Mesendoderm (in vitro differentiated cells): ENCODE results near the gene GALNT16.

Experiments
- DNase-seq: peaks from one replicate; pipeline ENCODE4 v3.0.0; 2013
- H2AK5ac ChIP-seq: 2 replicates; pipeline ENCODE4 v1.6.1; 2013; ENCODE audit warnings: low read length, inconsistent platforms
- H2BK120ac ChIP-seq: 2 replicates; pipeline ENCODE4 v1.6.1; 2013; ENCODE audit warnings: low read depth, mild to moderate bottlenecking, low read length, moderate library complexity, mixed read lengths
- H2BK15ac ChIP-seq: replicated peaks from 2 replicates; pipeline ENCODE4 v1.6.1; 2013; ENCODE audit warnings: low read depth, mild to moderate bottlenecking, moderate library complexity
- H2BK5ac ChIP-seq: 2 replicates; pipeline ENCODE4 v1.6.1; 2013; ENCODE audit warnings: low read length, inconsistent platforms
- H3K18ac ChIP-seq: 2 replicates; pipeline ENCODE4 v1.6.1; 2013; ENCODE audit warnings: mild to moderate bottlenecking, low read length, mixed read lengths
- H3K23ac ChIP-seq: one replicate; pipeline ENCODE4 v1.6.1; 2013; ENCODE audit warnings: low read length
- H3K27ac ChIP-seq: 2 replicates; pipeline ENCODE4 v1.5.1; 2013; ENCODE audit warnings: low read depth, mild to moderate bottlenecking, inconsistent platforms, low read length, moderate library complexity
- H3K27me3 ChIP-seq: 2 replicates; pipeline ENCODE4 v1.6.1; 2013; ENCODE audit warnings: low read length, control low read depth, mild to moderate bottlenecking, inconsistent platforms; ENCODE audit not compliant: insufficient read depth, poor library complexity
- H3K36me3 ChIP-seq: 2 replicates; pipeline ENCODE4 v1.6.1; 2013; ENCODE audit warnings: low read length, inconsistent platforms; ENCODE audit not compliant: control insufficient read depth, insufficient read depth
- H3K4ac ChIP-seq: one replicate; pipeline ENCODE4 v1.6.1; 2013; ENCODE audit warnings: low read depth, mild to moderate bottlenecking, low read length, moderate library complexity
- H3K4me1 ChIP-seq: 2 replicates; pipeline ENCODE4 v1.6.1; 2013; ENCODE audit warnings: low read depth, low read length, inconsistent platforms; ENCODE audit not compliant: control insufficient read depth
- H3K4me2 ChIP-seq: 2 replicates; pipeline ENCODE4 v1.6.1; 2013; ENCODE audit warnings: low read length
- H3K4me3 ChIP-seq: 2 replicates; pipeline ENCODE4 v1.5.1; 2013; ENCODE audit warnings: mild to moderate bottlenecking, low read length
- H3K56ac ChIP-seq: one replicate; pipeline ENCODE4 v1.6.1; 2013; ENCODE audit warnings: low read length
- H3K79me1 ChIP-seq: 2 replicates; pipeline ENCODE4 v1.6.1; 2013; ENCODE audit warnings: low read length, inconsistent platforms
- H3K79me2 ChIP-seq: 2 replicates; pipeline ENCODE4 v1.6.1; 2013; ENCODE audit warnings: mild to moderate bottlenecking, low read length; ENCODE audit not compliant: control insufficient read depth, insufficient read depth
- H3K9ac ChIP-seq: 2 replicates; pipeline ENCODE4 v1.6.1; 2013; ENCODE audit warnings: low read length, inconsistent platforms
- H4K5ac ChIP-seq: one replicate; pipeline ENCODE4 v1.6.1; 2013; ENCODE audit warnings: low read length
- H4K8ac ChIP-seq: one replicate; pipeline ENCODE4 v1.6.1; 2013; ENCODE audit warnings: low read depth, mild to moderate bottlenecking, control low read depth, low read length, moderate library complexity
- WGBS: extraction: QIAGEN DNeasy Blood & Tissue Kit; methylation state at CpG from one replicate; pipeline ENCODE4 v1.1.7; 2013; ENCODE audit warnings: low lambda C conversion rate, missing lambda C conversion rate; ENCODE audit not compliant: insufficient coverage; ENCODE audit errors: extremely low coverage; 5-methylcytosine and 5-hydroxymethylcytosine counted together

The GALNT16 gene

GRCh38 chr14:69263771-69264170 lies 3.8 kb downstream of the GALNT16 start:
- Histone ChIP-seq H3K27ac (no peak overlapping the region), H4K8ac (no peak overlapping the region), H3K9ac (no peak overlapping the region), H3K27me3 (peaks cover 3% of the 10 kb centered on the region), H3K23ac (no peak overlapping the region), H3K18ac (no peak overlapping the region), H3K4me2 (no peak overlapping the region), H3K4me3 (no peak overlapping the region), H2BK120ac (no peak overlapping the region), H3K56ac (no peak overlapping the region), H3K4ac (no peak overlapping the region), H3K36me3 (no peaks in the 10 kb centered on the region), H4K5ac (no peak overlapping the region), H3K79me1 (no peaks in the 10 kb centered on the region), H3K79me2 (no peaks in the 10 kb centered on the region), H2BK5ac (no peak overlapping the region), H3K4me1 (no peaks in the 10 kb centered on the region), H2BK15ac (no peak overlapping the region), H2AK5ac (no peak overlapping the region)
- WGBS = no CpG with 5 or more reads among the region's 8 CpGs
- no peak for DNase-seq

- Histone ChIP-seq H3K4ac (no peak overlapping the region), H3K18ac (no peak overlapping the region), H2BK5ac (no peak overlapping the region), H3K4me2 (no peak overlapping the region), H4K8ac (no peak overlapping the region), H3K4me3 (no peak overlapping the region), H3K27ac (no peak overlapping the region), H2BK120ac (no peak overlapping the region), H4K5ac (no peak overlapping the region), H3K23ac (no peak overlapping the region), H3K56ac (no peak overlapping the region), H3K79me2 (no peaks in the 10 kb centered on the region), H3K79me1 (no peaks in the 10 kb centered on the region), H3K27me3 (no peaks in the 10 kb centered on the region), H3K4me1 (no peaks in the 10 kb centered on the region), H2BK15ac (no peak overlapping the region), H3K9ac (no peak overlapping the region), H2AK5ac (no peak overlapping the region), H3K36me3 (no peaks in the 10 kb centered on the region)
- WGBS = no CpG with 5 or more reads among the region's 8 CpGs
- DNase-seq = no peak
These were observed 6.8 kb downstream of the GALNT16 start for GRCh38 chr14:69266572-69267345.

GRCh38 chr14:69267492-69267891 lies 7.5 kb downstream of the GALNT16 start:
- H3K56ac ChIP-seq = no peak overlapping the region
- H4K8ac ChIP-seq = no peak overlapping the region
- H3K4me2 ChIP-seq = no peak overlapping the region
- no peak overlapping the region for H2BK15ac ChIP-seq
- no peak overlapping the region for H2AK5ac ChIP-seq
- H3K79me2 ChIP-seq = no peaks in the 10 kb centered on the region
- DNase-seq = no peak
- no peak overlapping the region for H3K23ac ChIP-seq
- no peak overlapping the region for H4K5ac ChIP-seq
- H3K79me1 ChIP-seq = no peaks in the 10 kb centered on the region
- no peak overlapping the region for H3K27ac ChIP-seq
- no CpG with 5 or more reads among the region's 4 CpGs for WGBS
- H3K4me3 ChIP-seq = no peak overlapping the region
- H3K4ac ChIP-seq = no peak overlapping the region
- no peaks in the 10 kb centered on the region for H3K36me3 ChIP-seq
- no peak overlapping the region for H3K18ac ChIP-seq
- H3K9ac ChIP-seq = no peak overlapping the region
- H2BK5ac ChIP-seq = no peak overlapping the region
- no peaks in the 10 kb centered on the region for H3K27me3 ChIP-seq
- H3K4me1 ChIP-seq = no peaks in the 10 kb centered on the region
- no peak overlapping the region for H2BK120ac ChIP-seq

GRCh38 chr14:69268223-69268622 lies 8.3 kb downstream of the GALNT16 start:
- Histone ChIP-seq H3K4me3 (no peak overlapping the region), H4K8ac (no peak overlapping the region)
- no CpG with 5 or more reads among the region's 2 CpGs for WGBS

GRCh38 chr14:69268763-69269162 lies 8.8 kb downstream of the GALNT16 start:
- no CpG with 5 or more reads among the region's 4 CpGs for WGBS
- no peak for DNase-seq
- H3K4me2 ChIP-seq = no peak overlapping the region
- H3K4me3 ChIP-seq = no peak overlapping the region
- H3K18ac ChIP-seq = no peak overlapping the region
- H2BK15ac ChIP-seq = no peak overlapping the region
- H3K27me3 ChIP-seq = no peaks in the 10 kb centered on the region
- no peak overlapping the region for H3K56ac ChIP-seq
- no peak overlapping the region for H3K4ac ChIP-seq
- no peaks in the 10 kb centered on the region for H3K4me1 ChIP-seq
- H2BK120ac ChIP-seq = no peak overlapping the region
- H3K36me3 ChIP-seq = no peaks in the 10 kb centered on the region
- H2AK5ac ChIP-seq = no peak overlapping the region
- H3K79me1 ChIP-seq = no peaks in the 10 kb centered on the region
- no peak overlapping the region for H3K9ac ChIP-seq
- no peak overlapping the region for H2BK5ac ChIP-seq
- H3K79me2 ChIP-seq = no peaks in the 10 kb centered on the region
- H3K27ac ChIP-seq = no peak overlapping the region
- H3K23ac ChIP-seq = no peak overlapping the region
- H4K5ac ChIP-seq = no peak overlapping the region
- H4K8ac ChIP-seq = no peak overlapping the region

More at GRCh38 chr14:69268223-69268622, 8.3 kb downstream of the GALNT16 start:
- H3K9ac ChIP-seq = no peak overlapping the region
- no peak overlapping the region for H2BK120ac ChIP-seq
- no peak overlapping the region for H3K4me2 ChIP-seq
- no peak overlapping the region for H3K4ac ChIP-seq
- no peak overlapping the region for H2BK15ac ChIP-seq
- H3K4me1 ChIP-seq = no peaks in the 10 kb centered on the region
- no peaks in the 10 kb centered on the region for H3K79me2 ChIP-seq
- H3K79me1 ChIP-seq = no peaks in the 10 kb centered on the region
- H2BK5ac ChIP-seq = no peak overlapping the region
- DNase-seq = no peak
- H3K27me3 ChIP-seq = no peaks in the 10 kb centered on the region
- no peak overlapping the region for H3K56ac ChIP-seq
- no peak overlapping the region for H3K27ac ChIP-seq
- H3K23ac ChIP-seq = no peak overlapping the region
- H3K36me3 ChIP-seq = no peaks in the 10 kb centered on the region
- no peak overlapping the region for H2AK5ac ChIP-seq
- H3K18ac ChIP-seq = no peak overlapping the region
- H4K5ac ChIP-seq = no peak overlapping the region

- no peak for DNase-seq
- no peak overlapping the region for H3K18ac ChIP-seq
- no peak overlapping the region for H3K56ac ChIP-seq
- 100% methylated on average over 1 of the region's 1 CpG for WGBS
- no peak overlapping the region for H4K5ac ChIP-seq
- H3K4ac ChIP-seq = no peak overlapping the region
- no peaks in the 10 kb centered on the region for H3K79me2 ChIP-seq
- H3K27ac ChIP-seq = no peak overlapping the region
- no peak overlapping the region for H3K4me2 ChIP-seq
- no peaks in the 10 kb centered on the region for H3K27me3 ChIP-seq
- H3K79me1 ChIP-seq = no peaks in the 10 kb centered on the region
- H4K8ac ChIP-seq = no peak overlapping the region
- H2BK15ac ChIP-seq = no peak overlapping the region
- no peak overlapping the region for H3K9ac ChIP-seq
- H2AK5ac ChIP-seq = no peak overlapping the region
- H2BK120ac ChIP-seq = no peak overlapping the region
- H3K23ac ChIP-seq = no peak overlapping the region
- no peaks in the 10 kb centered on the region for H3K36me3 ChIP-seq
- no peaks in the 10 kb centered on the region for H3K4me1 ChIP-seq
- no peak overlapping the region for H2BK5ac ChIP-seq
- H3K4me3 ChIP-seq = no peak overlapping the region
These were observed 9.4 kb downstream of the GALNT16 start for GRCh38 chr14:69269381-69269780.
